SU-DHL-6 (cell line): ENCODE results near the gene SURF4.

ENCODE experiments used
- CTCF ChIP-seq: fragments of 200-600 bp; sonication (generic); IDR thresholded peaks from one replicate; pipeline ENCODE4 v1.5.1; 2017; ENCODE audit warnings: antibody characterized with exemption, mild to moderate bottlenecking, low read length, moderate library complexity; ENCODE audit not compliant: insufficient read depth, poor library complexity, severe bottlenecking
- EZH2phosphoT487 ChIP-seq: fragments of 200-600 bp; sonication (generic), shearing (Covaris generic); conservative IDR thresholded peaks from 2 replicates; pipeline ENCODE4 v1.6.1; 2018; ENCODE audit warnings: mild to moderate bottlenecking, antibody characterized with exemption, low read length, moderate library complexity, mixed read lengths

GRCh38 chr9:133371261-133371711, 4.6 kb downstream of the SURF4 start:
- TF ChIP-seq CTCF, result no peak
- TF ChIP-seq EZH2phosphoT487, result no peak
